ENCODE results near the gene RTL10.

The RTL10 gene

GRCh38 chr22:19873960-19874306 is 19.3 kb upstream of the RTL10 start:
- DNase-seq (ENCODE audit: low read depth): no peak
- no peak overlapping the region for H3K4me3 ChIP-seq (ENCODE audit: low read length)
- TF ChIP-seq CTCF (conservative IDR thresholded peaks at IDR 0.05; ENCODE audit: low read length): no peak

GRCh38 chr22:19873138-19873959 is 18.7 kb upstream of the RTL10 start:
- TF ChIP-seq CTCF (conservative IDR thresholded peaks at IDR 0.05; ENCODE audit: low read length): no peak
- no peak for DNase-seq (ENCODE audit: low read depth)
- H3K4me3 ChIP-seq (ENCODE audit: low read length): no peak overlapping the region

- no peak overlapping the region for H3K4me3 ChIP-seq (ENCODE audit: low read length)
- TF ChIP-seq CTCF (conservative IDR thresholded peaks at IDR 0.05; ENCODE audit: low read length): no peak
- no peak for DNase-seq (ENCODE audit: low read depth)
These were observed 18.1 kb upstream of the RTL10 start for GRCh38 chr22:19872779-19873137.

- H3K4me3 ChIP-seq (ENCODE audit: low read length): no peak overlapping the region
- no peak for DNase-seq (ENCODE audit: low read depth)
- TF ChIP-seq CTCF (conservative IDR thresholded peaks at IDR 0.05; ENCODE audit: low read length): no peak
These were observed 17.4 kb upstream of the RTL10 start for GRCh38 chr22:19871845-19872778.

GRCh38 chr22:19871023-19871844 is 16.6 kb upstream of the RTL10 start:
- no peak overlapping the region for H3K4me3 ChIP-seq (ENCODE audit: low read length)
- TF ChIP-seq CTCF (conservative IDR thresholded peaks at IDR 0.05; ENCODE audit: low read length): no peak
- no peak for DNase-seq (ENCODE audit: low read depth)

- DNase-seq (ENCODE audit: low read depth): no peak
- no peak overlapping the region for H3K4me3 ChIP-seq (ENCODE audit: low read length)
- TF ChIP-seq CTCF (conservative IDR thresholded peaks at IDR 0.05; ENCODE audit: low read length): no peak
These were observed 15.7 kb upstream of the RTL10 start for GRCh38 chr22:19870153-19871022.

Measured in AG10803 (cell line).